Parathyroid adenoma (tissue), 2 donors: ENCODE measurements around the gene HSPA1B.
"Not testable (repeated sequence)": the region's sequence is repeated elsewhere in the genome, so short reads cannot be mapped to it uniquely, and the experiment has no call there.

Source experiments
- H2AFZ ChIP-seq: fragments of 300-600 bp; sonication (generic); one replicate; pipeline ENCODE4 v1.7.0; 2017; ENCODE audit warnings: antibody characterized with exemption, mild to moderate bottlenecking
- H3K27ac ChIP-seq: fragments of 300-600 bp; sonication (generic); one replicate; pipeline ENCODE4 v1.7.0; 2017
- H3K27me3 ChIP-seq: fragments of 300-600 bp; sonication (generic); one replicate; pipeline ENCODE4 v1.7.0; 2017; ENCODE audit warnings: low read length; ENCODE audit not compliant: control insufficient read depth, insufficient read depth
- H3K36me3 ChIP-seq: fragments of 300-600 bp; sonication (generic); one replicate; pipeline ENCODE4 v1.7.0; 2017; ENCODE audit warnings: low read length; ENCODE audit not compliant: control insufficient read depth, insufficient read depth
- H3K4me1 ChIP-seq: fragments of 300-600 bp; sonication (generic); one replicate; pipeline ENCODE4 v1.7.0; 2017; ENCODE audit warnings: control low read depth
- H3K4me2 ChIP-seq: fragments of 300-600 bp; sonication (generic); one replicate; pipeline ENCODE4 v1.7.0; 2017; ENCODE audit warnings: low read length
- H3K4me3 ChIP-seq: fragments of 300-600 bp; sonication (generic); one replicate; pipeline ENCODE4 v1.7.0; 2017; ENCODE audit warnings: low read depth, low read length
- H3K79me2 ChIP-seq: fragments of 300-600 bp; sonication (generic); one replicate; pipeline ENCODE4 v1.7.0; 2017; ENCODE audit warnings: control low read depth
- H3K9ac ChIP-seq: fragments of 300-600 bp; sonication (generic); one replicate; pipeline ENCODE4 v1.7.0; 2017; ENCODE audit warnings: mild to moderate bottlenecking
- H3K9me3 ChIP-seq: fragments of 300-600 bp; sonication (generic); one replicate; pipeline ENCODE4 v1.7.0; 2017; ENCODE audit warnings: low read length; ENCODE audit not compliant: control insufficient read depth
- TF ChIP-seq, protein P1 (sequence below): fragments of 300-600 bp; sonication (generic); IDR thresholded peaks from one replicate; pipeline ENCODE4 v1.7.0; 2017; ENCODE audit warnings: antibody characterized with exemption, mild to moderate bottlenecking
- donor health status: primary hyperparathyroidism.

Gene HSPA1B

DNA sequence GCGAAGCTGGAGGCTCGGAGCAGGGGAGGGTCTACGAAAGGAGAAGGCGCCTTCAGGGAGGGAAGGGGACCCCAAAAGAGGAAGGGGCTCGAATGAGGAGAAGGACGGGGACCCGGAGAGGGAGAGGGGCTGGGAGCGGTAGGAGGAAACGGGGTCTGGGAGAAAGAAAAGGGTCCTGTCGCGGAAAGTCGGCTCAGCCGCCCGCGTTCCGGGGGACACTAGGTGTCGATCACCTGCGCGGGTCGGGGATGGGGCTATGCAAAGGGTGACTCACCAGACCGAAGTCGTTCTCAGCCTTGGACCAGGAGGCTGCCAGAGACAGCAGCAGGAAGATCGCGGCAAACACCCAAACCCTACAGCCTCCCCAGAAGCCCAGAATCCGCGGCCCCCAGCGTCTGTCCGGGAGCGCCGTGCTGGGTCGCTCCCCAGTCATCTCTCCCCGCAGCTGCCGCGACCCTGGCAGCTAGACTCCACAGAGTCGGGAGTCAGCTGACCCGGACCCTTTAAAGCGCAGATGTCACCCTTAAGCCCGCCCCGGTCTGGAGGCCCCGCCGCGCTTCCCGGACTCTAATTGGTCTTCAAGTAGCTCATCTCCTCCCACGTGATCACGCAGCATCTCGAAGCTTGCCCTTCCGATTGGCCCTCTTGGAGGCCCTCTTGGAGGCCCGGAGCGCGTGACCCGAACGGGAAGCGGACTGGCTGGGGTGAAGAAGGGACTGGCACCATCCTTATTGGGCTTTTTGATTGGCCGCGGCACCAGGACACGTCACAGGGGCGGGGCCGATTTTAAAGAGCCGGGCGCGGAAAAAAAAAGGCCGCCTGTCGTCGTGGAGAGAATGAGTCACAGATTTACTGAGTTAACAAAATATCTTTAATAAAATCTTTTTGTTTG is 35.1 kb downstream of the HSPA1B start, which contains the start of gene NEU1:
Gene NEU1 (minus strand): TSS at position 478 of the 892 bp plus-strand sequence. CDS start 45 bp downstream, at position 433.
- Histone ChIP-seq H3K9me3 (no peaks in the 10 kb centered on the region), H3K27me3 (no peaks in the 10 kb centered on the region), H3K4me2 (peak within 1 kb of the TSS; percentile 81), H3K4me3 (peak within 1 kb of the TSS; percentile 89), H3K9ac (peak within 1 kb of the TSS; percentile 65), H3K27ac (peak within 1 kb of the TSS; percentile 67), H3K4me1 (peaks cover 20% of the 10 kb centered on the region), H2AFZ (peak within 1 kb of the TSS; percentile 88), H3K79me2 (peaks cover 2% of the 10 kb centered on the region), H3K36me3 (no peaks in the 10 kb centered on the region)
- TF ChIP-seq, protein P1, sequence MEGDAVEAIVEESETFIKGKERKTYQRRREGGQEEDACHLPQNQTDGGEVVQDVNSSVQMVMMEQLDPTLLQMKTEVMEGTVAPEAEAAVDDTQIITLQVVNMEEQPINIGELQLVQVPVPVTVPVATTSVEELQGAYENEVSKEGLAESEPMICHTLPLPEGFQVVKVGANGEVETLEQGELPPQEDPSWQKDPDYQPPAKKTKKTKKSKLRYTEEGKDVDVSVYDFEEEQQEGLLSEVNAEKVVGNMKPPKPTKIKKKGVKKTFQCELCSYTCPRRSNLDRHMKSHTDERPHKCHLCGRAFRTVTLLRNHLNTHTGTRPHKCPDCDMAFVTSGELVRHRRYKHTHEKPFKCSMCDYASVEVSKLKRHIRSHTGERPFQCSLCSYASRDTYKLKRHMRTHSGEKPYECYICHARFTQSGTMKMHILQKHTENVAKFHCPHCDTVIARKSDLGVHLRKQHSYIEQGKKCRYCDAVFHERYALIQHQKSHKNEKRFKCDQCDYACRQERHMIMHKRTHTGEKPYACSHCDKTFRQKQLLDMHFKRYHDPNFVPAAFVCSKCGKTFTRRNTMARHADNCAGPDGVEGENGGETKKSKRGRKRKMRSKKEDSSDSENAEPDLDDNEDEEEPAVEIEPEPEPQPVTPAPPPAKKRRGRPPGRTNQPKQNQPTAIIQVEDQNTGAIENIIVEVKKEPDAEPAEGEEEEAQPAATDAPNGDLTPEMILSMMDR, result no peak

DNA sequence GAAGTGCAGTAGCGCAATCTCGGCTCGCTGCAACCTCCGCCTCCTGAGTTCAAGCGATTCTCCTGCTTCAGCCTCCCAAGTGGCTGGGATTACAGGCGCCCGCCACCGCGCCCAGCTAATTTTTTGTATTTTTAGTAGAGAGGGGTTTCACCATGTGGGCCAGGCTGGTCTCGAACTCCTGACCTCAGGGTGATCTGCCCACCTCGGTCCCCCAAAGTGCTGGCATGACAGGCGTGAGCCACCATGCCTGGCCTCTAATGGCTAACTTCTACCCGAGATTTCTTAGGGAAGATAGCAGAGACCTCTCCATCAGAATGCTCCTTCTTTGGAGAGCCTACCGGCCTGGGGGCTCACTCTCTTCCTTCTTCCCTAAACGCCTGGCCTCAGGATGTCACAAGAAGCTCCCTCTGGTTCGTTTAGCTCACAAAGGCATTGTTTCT is 36.6 kb downstream of the HSPA1B start:
- H3K36me3 ChIP-seq, H3K79me2 ChIP-seq, H3K27me3 ChIP-seq, H3K9me3 ChIP-seq, H3K9ac ChIP-seq: not testable (repeated sequence)
- Histone ChIP-seq H3K4me1 (peaks cover 20% of the 10 kb centered on the region), H3K27ac (peak overlapping the region; percentile 46), H3K4me2 (peak overlapping the region; percentile 55), H3K4me3 (peak overlapping the region; percentile 89), H2AFZ (peak overlapping the region; percentile 61)

DNA sequence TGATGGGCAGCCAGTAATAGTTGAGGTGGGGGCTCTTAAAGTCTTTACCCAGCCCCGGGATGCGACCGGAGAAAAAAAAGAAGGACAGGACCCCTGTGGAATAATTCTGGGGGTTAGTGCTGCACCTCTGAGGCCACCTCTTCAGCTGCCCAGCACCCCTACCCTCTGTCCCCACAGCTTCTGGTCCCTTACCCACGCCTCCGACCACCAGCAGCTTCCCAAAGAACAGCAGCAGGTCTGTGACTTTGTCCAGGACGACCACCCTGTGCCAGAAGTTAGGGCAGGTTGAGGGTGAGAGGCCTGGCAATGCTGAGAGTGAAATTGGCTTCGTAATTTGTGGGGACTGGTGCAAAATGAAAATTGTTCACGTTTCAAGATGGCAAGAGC is 37.3 kb downstream of the HSPA1B start:
- Histone ChIP-seq H3K27ac (no peak overlapping the region), H2AFZ (peak overlapping the region; percentile 56), H3K79me2 (peaks cover 2% of the 10 kb centered on the region), H3K36me3 (no peaks in the 10 kb centered on the region), H3K4me3 (no peak overlapping the region), H3K9ac (no peak overlapping the region), H3K4me1 (peaks cover 20% of the 10 kb centered on the region), H3K9me3 (no peaks in the 10 kb centered on the region), H3K27me3 (no peaks in the 10 kb centered on the region), H3K4me2 (peak overlapping the region; percentile 23)
- TF ChIP-seq, protein P1, result no peak

GRCh38 chr6:31865205-31866118 is 37.9 kb downstream of the HSPA1B start:
- Histone ChIP-seq H2AFZ (peak overlapping the region; percentile 56), H3K36me3 (no peaks in the 10 kb centered on the region), H3K9me3 (no peaks in the 10 kb centered on the region), H3K27me3 (no peaks in the 10 kb centered on the region), H3K79me2 (peaks cover 2% of the 10 kb centered on the region), H3K4me2 (no peak overlapping the region), H3K4me1 (peaks cover 20% of the 10 kb centered on the region), H3K27ac (no peak overlapping the region), H3K4me3 (no peak overlapping the region), H3K9ac (no peak overlapping the region)
- TF ChIP-seq, protein P1, result no peak

- H3K4me3 ChIP-seq, H3K9me3 ChIP-seq, H3K27ac ChIP-seq, H3K4me2 ChIP-seq, H3K79me2 ChIP-seq, H2AFZ ChIP-seq, H3K9ac ChIP-seq, H3K27me3 ChIP-seq, H3K36me3 ChIP-seq: not testable (repeated sequence)
- peaks cover 14% of the 10 kb centered on the region for H3K4me1 ChIP-seq
These were observed 41.1 kb downstream of the HSPA1B start for GRCh38 chr6:31868658-31868971.
